Astrocyte of the hippocampus (primary cell): Measurements from ENCODE around the gene NAB1.

ENCODE experiments used
- DNase-seq: peaks from one replicate; pipeline ENCODE4 v3.0.0; 2011; ENCODE audit warnings: low read depth, low spot score

Gene NAB1

DNA sequence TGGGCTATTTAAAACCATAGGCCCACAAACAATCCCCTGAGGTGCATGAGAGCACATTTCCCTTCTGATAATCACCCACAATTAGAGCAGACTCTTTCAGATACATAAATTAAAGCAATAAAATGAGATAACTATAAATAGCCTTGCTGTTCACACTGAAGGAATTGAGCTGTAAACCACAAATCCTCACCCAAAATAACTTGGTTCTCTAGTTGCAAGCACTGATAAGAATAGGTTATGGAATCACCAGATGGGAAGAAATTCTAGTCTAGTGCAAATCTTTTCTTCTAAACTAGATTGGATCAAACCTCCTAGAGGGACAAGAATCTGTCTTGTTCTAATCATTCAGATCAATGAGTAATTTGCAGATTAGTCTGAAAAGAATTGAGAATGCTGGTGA lies 64.6 kb downstream of the NAB1 start:
- DNase-seq: peak; percentile 46

DNA sequence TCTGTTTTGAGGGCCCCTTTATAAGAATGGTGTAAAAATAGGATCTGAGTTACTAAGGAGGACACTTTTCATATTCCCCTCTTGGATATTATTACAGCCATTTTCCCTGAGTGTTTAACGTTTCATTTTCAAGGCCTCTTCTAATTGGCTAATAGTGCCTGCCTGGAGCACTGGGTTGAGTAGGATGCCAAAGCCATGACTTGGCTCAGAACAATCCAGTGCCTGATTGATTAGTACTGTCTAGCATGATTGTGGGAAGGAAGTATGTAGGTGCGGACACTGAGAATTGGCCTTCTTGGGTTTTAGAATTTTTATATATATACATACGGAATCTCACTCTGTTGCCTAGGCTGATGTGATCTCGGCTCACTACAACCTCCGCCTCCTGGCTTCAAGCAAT lies 66.1 kb downstream of the NAB1 start:
- peak; percentile 60 for DNase-seq

DNA sequence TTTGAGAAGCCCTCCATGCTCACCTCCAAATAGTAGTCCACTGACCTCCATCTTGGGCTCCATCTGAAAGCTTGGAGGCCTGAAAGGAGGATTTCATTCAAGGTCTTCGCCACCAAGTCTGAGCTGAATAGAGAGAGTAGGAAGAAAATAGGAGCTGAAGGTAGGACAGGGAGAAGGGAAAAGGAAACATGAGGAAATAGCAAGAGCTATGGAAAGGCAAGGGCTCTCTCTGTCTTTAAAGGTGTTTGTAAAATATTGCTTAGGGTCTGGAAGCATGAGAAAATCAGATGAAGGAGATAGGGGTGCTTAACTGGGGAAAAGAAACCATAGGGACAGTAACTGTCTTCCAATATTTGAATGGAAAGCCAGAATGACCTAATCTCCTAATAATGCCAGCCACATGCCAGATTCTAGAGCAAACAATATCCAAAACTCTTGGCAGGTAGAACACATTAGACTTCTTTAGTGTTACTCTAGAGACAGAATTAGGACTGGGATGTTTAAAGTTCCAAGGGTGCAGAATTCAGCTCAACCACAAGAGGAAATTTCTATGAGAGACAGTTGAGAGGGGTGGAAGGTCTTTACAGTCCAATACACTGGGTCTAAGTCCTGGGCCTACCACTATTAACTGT lies 67.4 kb downstream of the NAB1 start:
- no peak for DNase-seq

DNA sequence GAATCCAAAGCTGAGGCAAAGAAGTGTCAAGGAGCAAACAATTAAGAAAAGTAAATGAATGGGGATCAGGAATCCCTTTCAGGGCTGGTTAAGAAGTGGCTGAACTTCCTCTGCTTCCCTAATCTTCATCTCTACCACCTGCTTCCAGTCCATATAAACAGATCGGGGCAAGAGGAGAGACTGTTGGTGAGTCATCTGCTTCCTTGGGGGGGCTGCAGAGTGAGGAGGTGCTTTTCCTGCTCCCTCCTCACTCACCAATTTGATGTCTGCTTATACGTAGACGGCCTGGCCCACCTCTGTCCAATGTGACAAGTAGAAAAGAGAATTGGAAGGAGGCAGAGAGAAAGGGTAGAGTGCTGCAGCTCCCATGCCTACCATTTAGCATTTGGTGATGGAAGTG lies 68.4 kb downstream of the NAB1 start:
- DNase-seq: no peak

DNA sequence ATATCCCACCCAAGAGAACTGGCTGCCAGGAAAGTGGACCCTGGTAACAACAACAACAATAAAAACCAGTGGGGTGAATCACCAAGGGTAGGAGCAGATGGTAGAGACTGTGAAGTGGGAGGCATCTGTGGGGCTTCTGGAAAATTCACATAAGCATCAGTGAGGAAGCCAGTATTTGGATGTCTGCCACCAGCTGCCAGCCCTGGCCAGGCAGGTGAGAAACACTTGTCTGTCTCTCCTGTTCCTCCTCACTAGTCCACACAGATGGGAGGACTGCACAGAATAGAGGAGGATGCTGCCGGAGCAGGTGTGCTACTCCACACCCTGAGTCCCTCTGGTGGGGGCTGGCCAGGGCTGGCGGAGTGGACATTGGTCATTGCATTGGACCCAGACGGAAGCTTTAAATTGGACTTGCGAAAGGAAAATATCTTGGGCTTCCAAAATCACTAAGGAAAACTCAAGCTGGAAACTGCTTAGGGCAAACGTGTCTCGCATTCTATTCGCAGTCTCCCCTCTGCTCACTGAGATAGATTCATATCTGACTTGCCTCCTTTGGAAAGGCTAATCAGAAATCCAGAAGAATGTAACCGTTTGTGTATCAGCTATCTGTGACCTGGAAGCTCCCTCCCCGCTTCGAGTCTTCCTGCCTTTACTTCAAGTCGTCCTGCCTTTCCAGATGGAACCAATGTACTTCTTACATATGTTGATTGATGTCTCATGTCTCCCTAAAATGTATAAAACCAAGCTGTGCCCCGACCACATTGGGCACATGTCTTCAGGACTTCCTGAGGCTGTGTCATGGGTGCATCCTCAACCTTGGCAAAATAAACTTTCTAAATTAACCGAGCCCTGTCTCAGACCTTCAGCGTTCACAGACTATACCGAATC lies 69.1 kb downstream of the NAB1 start:
- no peak for DNase-seq

DNA sequence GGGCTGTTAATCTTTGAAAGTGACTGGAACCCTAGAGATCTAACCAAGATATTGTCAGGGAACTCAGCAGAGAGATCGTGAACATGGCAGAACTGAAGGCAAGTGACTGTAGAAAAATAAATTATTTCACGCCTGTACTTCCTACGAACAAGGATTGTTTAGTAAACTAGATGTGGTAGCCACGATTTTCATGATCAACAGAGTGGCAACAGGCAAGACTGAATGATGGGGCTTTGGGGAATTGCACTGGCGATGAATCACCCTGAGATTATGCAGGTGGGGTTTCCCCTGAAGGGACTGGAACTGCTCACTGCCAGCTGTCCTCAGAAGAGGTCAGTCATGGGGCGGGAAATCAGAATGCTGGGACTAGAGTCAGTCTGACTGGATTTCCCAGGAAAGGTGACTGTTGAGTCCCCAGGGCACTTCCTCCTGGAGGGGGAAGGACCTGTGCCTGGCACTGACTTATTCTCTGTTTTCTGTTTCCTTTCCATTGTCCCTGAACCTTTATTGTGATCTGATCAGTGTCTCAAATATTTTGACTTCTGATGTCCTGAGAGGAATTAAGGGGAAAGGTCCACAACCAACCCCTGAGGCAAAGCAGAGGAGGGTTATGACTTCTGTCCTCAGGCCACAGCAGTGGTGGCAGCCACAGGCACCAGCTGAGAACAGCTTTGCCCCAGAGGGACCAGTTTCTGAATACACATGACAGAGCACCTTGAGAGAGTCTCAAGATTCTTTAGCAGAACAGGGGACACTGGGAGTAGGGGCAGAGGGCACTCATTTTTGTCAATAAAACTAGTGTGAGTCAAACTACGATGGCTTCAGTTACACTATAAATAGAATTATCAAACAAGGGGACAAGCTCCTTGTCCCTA lies 70.0 kb downstream of the NAB1 start:
- peak; percentile 81 for DNase-seq

DNA sequence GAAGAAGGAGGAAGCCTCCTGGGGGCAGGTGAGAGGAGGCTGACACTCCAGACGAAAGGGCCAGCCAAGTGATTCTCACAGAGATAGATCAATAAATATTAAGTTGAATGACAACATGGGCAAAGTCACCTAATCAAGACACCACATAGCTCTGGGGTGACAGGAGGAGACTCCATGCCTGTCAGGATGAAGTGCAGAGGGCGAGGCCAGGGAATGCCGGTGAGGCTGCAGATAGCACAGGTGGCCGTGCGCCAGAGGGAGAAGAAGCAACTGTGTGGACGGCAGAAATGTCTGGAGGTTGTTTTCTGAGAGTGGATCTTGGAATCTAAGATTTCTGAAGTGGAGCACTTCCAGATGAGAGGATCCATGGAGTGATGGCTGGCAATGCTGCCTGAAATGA lies 71.4 kb downstream of the NAB1 start:
- no peak for DNase-seq

DNA sequence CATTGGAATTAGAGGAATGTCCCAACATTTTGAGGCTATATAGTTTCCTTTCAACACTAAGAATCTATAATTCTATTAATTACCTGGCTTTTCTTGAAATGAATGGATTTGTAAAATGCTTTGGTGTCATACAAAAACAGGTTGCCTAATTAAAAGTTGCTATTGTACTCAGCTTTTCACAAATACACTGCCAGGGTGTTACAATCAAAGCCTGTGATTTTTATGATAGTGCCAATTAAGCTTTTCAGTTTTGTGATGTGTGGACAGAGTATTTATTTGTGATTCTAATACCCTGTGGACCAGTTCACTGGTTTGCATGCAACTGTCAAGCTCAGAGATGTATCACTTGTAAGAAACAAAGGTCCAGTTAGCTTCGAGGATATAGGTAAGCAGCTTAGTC lies 71.8 kb downstream of the NAB1 start:
- no peak for DNase-seq

DNA sequence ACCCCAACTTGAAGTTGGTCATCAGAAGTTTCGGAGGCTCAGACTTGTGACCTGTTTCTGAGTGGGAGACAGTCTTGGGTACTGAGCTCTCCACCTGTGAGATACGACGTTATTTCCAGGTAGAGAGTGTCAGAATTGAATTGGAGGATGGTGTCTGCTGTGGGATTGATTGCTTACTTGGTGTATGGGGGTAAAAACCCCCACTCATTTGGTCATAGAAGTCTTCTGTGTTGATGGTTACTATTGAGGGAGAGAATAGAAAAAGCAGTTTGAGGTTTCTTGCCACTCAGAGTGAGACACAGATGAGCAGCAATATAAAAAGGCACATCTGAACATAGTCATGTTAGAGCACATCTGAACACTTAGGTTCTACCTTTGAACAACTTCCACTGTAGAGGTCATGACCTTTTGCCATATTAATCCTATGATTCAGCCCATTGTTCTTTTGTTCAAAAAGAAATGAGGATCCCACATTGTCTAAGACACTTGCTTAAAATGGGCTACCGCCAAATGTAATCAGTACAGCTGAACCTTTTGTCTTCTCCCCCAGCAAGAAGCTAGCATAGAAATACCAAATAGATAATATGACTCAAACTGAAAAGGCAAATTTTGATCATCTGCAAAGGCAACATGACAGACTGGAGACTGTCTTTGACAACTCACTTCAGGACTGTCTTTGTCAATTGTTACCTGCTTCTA lies 73.3 kb downstream of the NAB1 start:
- DNase-seq: no peak

DNA sequence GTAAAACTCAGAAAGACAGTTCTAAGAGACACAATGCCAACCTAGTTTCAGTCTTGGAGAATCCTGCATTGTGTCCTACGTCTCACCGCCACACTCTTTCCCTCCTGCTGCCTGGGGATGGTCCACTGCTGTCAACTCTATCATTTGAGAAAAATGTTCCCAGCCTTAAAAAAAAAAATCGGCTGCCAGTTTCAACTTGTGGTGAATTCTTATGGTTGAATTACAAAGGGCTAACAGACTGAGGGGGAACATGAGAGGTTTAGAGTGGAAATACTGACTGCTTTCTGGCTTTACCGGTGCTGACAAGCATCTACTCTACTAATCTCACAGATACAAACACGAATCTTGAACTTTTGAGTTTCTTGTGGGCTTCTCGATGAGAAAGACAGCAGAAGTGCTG lies 74.0 kb downstream of the NAB1 start:
- DNase-seq: peak; percentile 31

DNA sequence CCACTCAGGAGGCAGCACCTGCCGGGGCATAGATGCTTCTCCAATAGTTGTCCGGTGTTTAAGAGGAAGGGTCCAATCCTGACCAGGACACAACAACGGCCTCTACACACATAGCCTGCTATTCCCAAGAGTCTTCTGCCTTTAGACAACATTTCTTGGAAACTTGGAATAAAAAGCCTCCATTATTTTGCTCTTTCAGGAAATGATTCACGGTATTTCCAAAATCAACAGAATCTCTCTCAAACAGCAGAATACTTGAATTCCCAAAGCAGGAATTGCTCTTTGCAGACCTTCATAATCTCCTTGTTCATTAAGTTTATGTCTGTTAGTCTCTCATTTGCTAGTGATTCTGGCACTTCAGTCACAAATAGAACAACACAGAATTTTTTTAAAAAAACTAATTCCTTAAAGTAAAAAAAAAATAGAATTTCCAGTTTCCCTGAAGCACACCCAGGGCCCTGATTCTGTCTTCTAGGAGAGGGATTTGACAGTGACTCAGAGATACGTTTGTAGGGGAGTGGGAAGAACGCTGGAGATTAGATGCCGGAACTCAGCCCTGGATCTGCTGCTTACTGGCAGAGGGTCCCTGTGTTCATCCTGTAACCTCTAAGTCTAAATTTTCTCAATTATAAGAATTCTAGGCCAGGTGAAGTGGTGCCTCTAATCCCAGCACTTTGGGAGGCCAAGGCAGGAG lies 74.7 kb downstream of the NAB1 start:
- DNase-seq: no peak

DNA sequence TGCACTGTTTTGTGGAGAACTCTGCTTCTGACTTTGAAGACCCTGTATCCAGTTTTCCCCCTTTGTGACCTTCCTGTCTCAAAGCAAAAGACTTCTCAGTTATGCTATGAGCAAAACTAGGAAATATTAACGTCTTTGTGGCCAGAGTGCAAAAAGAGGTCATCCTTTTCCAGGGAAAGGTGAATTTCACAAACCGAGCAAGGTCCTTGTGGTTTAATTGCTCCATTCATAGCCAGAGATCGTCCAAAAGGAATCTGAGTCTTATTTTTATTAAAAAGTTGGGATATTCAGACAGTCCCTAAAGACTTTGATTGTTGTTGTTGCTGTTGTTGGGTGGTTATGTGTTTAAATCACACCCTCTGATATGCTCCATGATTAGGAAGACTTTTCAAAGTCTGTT lies 77.4 kb downstream of the NAB1 start:
- no peak for DNase-seq

DNA sequence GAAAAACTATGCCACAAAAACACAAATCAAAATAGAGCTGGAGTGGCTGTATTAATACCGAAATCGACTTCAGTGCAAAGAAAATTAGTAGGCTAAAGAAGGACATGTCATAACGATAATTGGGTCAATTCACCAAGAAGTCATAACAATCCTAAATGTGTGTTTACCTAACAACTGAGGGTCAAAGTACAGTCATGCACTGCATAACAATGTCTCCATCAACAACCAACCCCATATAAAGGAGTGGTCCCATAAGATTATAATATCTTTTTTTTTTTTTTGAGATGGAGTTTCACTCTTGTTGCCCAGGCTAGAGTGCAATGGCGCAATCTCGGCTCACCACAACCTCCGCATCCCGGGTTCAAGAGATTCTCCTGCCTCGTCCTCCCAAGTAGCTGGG lies 87.5 kb downstream of the NAB1 start:
- no peak for DNase-seq

DNA sequence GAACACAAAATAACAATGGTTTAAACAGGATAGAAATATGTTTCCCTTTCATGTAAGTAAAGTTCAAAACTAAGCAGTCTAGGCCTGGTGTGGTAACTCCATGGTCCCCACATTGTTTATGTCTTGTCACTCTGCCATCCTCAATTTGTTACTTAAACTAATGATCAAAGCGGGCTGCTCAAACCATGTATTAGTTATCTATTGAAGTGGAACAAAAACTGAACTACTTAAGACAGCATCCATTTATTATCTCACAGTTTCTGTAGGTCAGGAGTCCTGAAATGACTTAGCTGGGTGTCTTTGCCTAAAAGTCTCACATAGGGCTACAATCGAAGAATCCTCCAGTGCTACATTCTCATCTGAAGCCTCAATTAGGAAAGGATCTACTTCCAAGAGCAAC lies 91.6 kb downstream of the NAB1 start:
- no peak for DNase-seq
